Vagina (tissue), 2 donors: ENCODE data around the gene LIMK2.

Experiments used
- POLR2A ChIP-seq, 2 donors: fragments of 450-650 bp; IDR thresholded peaks; one replicate each; pipeline ENCODE4 v1.6.1; 2017; ENCODE audit warnings: antibody characterized with exemption in 2 of 2, mild to moderate bottlenecking in 2 of 2, moderate library complexity in 2 of 2
- TF ChIP-seq, protein P1 (sequence below), 3 experiments: fragments of 450-650 bp in 2 of 3; fragments of 200-600 bp in 1 of 3; sonication (generic) in 1 of 3; IDR thresholded peaks; one replicate each; pipeline ENCODE4 v1.5.1; 2017 to 2019; ENCODE audit warnings: antibody characterized with exemption in 3 of 3, mild to moderate bottlenecking in 2 of 3, moderate library complexity in 2 of 3

GRCh38 chr22:31288496-31289240, 76.6 kb downstream of the LIMK2 start:
- TF ChIP-seq, protein P1, sequence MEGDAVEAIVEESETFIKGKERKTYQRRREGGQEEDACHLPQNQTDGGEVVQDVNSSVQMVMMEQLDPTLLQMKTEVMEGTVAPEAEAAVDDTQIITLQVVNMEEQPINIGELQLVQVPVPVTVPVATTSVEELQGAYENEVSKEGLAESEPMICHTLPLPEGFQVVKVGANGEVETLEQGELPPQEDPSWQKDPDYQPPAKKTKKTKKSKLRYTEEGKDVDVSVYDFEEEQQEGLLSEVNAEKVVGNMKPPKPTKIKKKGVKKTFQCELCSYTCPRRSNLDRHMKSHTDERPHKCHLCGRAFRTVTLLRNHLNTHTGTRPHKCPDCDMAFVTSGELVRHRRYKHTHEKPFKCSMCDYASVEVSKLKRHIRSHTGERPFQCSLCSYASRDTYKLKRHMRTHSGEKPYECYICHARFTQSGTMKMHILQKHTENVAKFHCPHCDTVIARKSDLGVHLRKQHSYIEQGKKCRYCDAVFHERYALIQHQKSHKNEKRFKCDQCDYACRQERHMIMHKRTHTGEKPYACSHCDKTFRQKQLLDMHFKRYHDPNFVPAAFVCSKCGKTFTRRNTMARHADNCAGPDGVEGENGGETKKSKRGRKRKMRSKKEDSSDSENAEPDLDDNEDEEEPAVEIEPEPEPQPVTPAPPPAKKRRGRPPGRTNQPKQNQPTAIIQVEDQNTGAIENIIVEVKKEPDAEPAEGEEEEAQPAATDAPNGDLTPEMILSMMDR (IDR thresholded peaks at IDR 0.05), result no peak
- no peak for TF ChIP-seq POLR2A (IDR thresholded peaks at IDR 0.05)
